HG03575 (cell line): Measurements from ENCODE around the gene KLC1.
"Not testable (repeated sequence)": the region's sequence is repeated elsewhere in the genome, so short reads cannot be mapped to it uniquely, and the experiment has no call there.

ENCODE experiments used
- ATAC-seq: cut with Tn5 transposase; IDR thresholded peaks from one replicate; pipeline ENCODE4 v1.9.1; 2021; ENCODE audit not compliant: unreplicated experiment, insufficient number of reproducible peaks, low FRiP score; ENCODE audit errors: extremely low read depth

The KLC1 gene

GRCh38 chr14:103628684-103629502 lies at the start of gene KLC1:
TSS of gene KLC1 (plus strand) at chr14:103629211. CDS start at chr14:103654565, 25,354 bp downstream.
- no peak for ATAC-seq

DNA sequence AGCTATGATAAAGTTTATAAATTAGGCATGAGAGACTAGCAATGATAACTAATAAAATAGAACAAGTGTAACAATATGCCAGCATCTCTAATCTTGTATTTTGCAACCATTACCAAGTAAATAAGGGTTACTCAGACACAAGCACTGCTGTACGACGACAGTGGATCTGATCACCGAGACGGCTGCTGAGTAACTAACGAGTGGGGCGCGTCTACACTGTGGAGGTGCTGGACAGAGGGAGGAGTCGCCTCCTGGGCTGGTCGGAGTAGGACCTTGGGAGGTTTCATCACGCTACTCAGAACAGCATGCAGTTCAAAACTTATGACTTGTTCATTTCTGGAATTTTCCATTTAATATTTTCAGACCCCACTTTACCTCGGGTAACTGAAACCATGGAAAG lies 47.8 kb upstream of the KLC1 start:
- ATAC-seq, result no peak

- ATAC-seq, result no peak
These were observed 46.9 kb upstream of the KLC1 start for GRCh38 chr14:103581954-103582703.

GRCh38 chr14:103584326-103584915 lies 44.6 kb upstream of the KLC1 start:
- ATAC-seq, result no peak

DNA sequence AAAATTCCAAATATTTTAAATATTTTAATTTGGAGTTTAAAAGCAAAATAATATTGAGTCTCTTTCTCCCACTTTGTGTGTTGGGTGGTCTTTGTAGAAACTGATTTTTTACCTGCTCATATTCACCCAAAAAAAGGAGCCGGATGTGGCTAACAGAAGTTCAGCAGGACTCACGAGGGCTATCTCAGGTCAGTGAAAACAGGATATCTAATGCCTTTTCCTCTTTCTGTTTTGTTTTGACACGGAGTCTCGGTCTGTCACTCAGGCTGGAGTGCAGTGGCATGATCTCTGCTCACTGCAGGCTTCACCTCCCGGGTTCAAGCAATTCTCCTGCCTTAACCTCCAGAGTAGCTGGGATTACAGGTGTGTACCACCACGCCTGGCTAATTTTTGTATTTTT lies 35.4 kb upstream of the KLC1 start:
- ATAC-seq, result no peak

DNA sequence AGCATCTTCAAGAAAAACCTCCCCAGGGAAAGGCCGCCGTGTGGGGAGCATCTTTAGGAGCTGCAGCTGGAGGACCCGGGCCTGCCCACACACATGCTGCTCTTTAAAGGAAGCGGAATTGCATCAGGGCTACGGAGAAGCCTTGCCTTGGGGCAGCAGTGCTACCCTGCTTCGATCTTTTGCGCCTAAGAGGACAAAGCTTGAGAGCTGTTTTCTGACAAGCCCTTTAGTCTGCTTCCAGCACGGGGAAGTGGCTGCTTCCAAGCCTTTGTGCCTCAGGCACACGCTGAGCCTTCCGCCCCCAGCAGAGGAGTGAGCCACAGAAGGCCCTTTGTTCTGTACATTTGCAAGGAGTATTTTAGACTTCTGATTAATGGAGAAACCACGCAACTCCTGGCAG lies 34.7 kb upstream of the KLC1 start:
- ATAC-seq, result no peak

DNA sequence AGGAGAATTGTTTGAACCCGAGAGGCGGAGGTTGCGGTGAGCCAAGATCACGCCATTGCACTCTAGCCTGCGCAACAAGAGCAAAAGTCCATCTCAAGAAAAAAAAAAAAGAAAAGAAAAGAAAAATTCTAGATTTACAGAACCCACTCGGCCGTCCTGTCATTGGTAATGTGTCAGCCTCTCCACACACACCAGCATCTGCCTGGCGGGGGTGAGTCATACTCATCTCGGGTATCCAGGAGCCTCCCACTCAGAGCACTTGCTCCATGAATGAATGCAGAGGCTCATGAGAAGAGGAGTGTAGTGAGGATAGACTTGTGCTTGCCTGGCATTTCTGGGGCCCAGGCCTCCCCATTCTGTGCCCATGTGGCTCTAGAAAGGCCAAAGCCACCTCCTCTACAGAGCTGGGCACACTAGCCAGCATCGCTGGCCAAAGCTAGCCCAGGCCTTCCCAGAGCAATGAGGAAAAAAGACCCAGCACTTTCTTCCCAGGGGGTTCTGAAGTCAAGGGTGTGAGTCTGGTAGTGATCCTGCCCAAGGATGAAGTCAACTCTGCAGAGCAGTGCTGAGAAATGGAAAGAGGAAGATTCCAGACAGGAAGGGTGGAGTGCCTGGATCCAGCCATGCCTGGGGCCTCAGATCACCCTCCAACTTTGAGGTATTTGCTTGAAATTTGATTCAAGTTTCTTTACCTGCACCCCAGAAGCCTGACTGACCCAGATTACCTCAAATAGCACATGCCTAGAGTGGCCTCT lies 31.2 kb upstream of the KLC1 start:
- ATAC-seq, result no peak

- no peak for ATAC-seq
These were observed 28.5 kb upstream of the KLC1 start for GRCh38 chr14:103600503-103600902.

DNA sequence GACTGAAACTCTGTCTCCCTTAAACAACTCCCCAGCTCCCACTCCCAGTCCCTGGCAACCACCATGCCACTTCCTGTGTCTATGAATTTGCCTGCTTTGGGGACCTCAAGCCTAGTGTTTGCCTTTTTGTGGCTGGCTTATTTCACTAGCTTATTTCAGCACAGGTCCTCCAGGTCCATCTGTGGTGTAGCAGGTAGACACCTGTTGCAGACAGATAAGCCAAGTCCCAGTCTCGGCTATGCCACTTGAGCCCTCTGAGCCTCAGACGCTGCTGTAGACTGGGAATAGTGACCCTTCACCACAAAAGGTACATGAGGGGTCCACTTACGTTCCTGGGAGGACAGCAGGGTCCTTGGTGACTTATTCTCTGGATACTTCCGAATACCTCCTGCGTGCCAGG lies 24.4 kb upstream of the KLC1 start:
- ATAC-seq, result no peak

GRCh38 chr14:103606963-103607668 lies 21.9 kb upstream of the KLC1 start:
- no peak for ATAC-seq

GRCh38 chr14:103607822-103608221 lies 21.2 kb upstream of the KLC1 start:
- no peak for ATAC-seq

- ATAC-seq, result not testable (repeated sequence)
These were observed 19.9 kb upstream of the KLC1 start for GRCh38 chr14:103609081-103609480.

GRCh38 chr14:103611215-103611614 lies 17.8 kb upstream of the KLC1 start:
- no peak for ATAC-seq

DNA sequence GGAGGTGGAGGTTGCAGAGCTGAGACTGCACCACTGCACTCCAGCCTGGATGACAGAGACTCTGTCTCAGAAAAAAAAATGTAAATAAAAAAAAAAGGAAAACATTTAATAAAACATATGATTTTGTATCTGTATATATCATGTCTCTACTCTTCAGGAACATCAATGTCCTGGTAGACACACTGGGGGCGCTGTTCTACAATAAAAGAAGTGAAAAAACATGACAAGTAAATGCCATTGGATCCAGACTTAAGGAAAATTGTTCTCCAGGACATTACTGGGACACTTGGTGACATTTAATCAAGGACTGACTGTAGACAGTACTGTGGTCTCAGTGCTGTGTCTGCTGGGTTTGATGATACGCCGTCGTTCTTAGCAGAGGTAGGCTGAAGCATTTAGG lies 15.5 kb upstream of the KLC1 start:
- no peak for ATAC-seq

GRCh38 chr14:103616635-103617300 lies 12.2 kb upstream of the KLC1 start:
- ATAC-seq, result no peak

DNA sequence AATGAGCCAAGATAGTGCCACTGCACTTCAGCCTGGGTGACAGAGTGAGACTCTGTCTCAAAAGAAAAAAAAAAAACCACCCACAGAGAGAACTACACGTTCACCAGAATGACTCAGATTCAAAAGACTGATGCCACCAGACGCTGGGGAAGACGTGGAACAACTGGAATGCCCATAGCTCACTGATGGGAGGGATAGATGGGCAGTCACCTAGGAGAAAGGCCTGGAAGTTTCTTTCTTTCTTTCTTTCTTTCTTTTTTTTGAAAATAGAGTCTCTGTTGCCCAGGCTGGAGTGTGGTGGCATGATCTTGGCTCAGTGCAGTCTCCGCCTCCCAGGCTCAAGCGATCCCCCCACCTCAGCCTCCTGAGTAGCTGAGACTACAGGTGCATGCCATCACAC lies 10.0 kb upstream of the KLC1 start:
- no peak for ATAC-seq

GRCh38 chr14:103621860-103622259 lies 7.2 kb upstream of the KLC1 start:
- ATAC-seq, result no peak

DNA sequence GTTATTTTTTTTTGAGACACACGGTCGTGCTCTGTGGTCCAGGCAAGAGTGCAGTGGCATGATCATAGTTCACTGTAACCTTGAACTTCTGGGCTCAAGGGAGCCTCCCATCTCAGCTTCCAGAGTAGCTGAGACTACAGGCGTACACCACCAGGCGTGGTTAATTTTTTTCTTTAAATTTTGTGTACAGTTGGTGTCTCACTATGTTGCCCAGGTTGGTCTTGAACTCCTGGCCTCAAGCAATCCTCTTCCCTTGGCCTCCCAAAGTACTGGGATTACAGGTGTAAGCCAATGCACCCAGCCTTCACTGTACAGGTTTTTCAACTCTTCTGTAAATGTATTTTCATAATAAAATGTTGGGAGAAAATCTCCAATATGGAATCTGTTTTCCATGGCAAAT lies 5.7 kb upstream of the KLC1 start:
- no peak for ATAC-seq
